Mucosa of rectum (tissue), 2 donors: Measurements from ENCODE around the gene RPS27L.

ENCODE experiments used
- H3K27ac ChIP-seq, 2 donors: one replicate each; pipeline ENCODE4 v1.7.0; 2013; ENCODE audit warnings: inconsistent platforms in 2 of 2, low read depth in 2 of 2, low read length in 2 of 2
- H3K27me3 ChIP-seq, 2 donors: one replicate each; pipeline ENCODE4 v1.7.0; 2013; ENCODE audit warnings: low read length in 2 of 2; ENCODE audit not compliant: control insufficient read depth in 2 of 2, insufficient read depth in 2 of 2
- H3K36me3 ChIP-seq, 2 donors: one replicate each; pipeline ENCODE4 v1.7.0; 2013; ENCODE audit warnings: low read length in 2 of 2; ENCODE audit not compliant: control insufficient read depth in 2 of 2, insufficient read depth in 2 of 2
- H3K4me1 ChIP-seq, 2 donors: one replicate each; pipeline ENCODE4 v1.7.0; 2013; ENCODE audit warnings: low read length in 2 of 2, mild to moderate bottlenecking in 1 of 2; ENCODE audit not compliant: control insufficient read depth in 2 of 2, insufficient read depth in 2 of 2
- H3K4me3 ChIP-seq, 2 donors: one replicate each; pipeline ENCODE4 v1.7.0; 2013; ENCODE audit warnings: low read length in 2 of 2
- H3K9ac ChIP-seq, 2 donors: one replicate each; pipeline ENCODE4 v1.7.0; 2013; ENCODE audit warnings: low read length in 2 of 2, low read depth in 1 of 2, mild to moderate bottlenecking in 1 of 2
- H3K9me3 ChIP-seq, 2 donors: one replicate each; pipeline ENCODE4 v1.7.0; 2013; ENCODE audit warnings: low read length in 2 of 2; ENCODE audit not compliant: control insufficient read depth in 2 of 2
- donor health status: healthy.
- donor health status: Normal muscosa, but diverticular disease.

Gene RPS27L

DNA sequence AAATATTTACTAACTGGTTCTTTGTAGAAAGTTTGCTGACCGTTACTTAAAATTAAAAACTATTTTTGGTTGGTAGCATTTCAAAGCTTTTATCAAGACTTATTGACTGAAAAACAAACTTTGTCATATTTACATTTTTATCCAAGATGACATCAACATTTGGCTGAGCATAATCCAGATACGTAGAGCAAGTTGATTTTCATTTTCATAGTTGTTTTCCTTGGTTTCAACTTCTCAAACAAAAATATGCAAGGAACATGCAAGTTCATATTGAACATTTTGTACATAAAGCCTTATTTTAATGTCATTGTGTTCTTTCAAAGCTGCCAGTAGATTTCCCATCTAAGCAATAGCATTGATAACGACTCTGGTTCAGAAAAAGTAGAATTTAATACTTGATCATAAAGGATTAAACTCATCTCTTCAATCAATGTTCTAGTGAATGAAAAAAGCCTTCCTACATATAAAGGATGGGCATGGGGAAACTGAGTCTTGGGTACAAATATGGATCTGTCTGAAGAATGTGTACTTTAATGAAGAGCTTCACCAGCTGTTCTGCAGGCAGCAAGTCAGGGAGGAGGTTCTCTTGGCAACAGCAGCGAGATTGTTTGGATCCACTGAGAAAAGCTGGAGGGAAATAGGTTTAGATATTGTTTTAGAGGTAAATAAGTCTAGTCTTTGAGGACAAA lies 37.7 kb upstream of the RPS27L start:
- Histone ChIP-seq H3K36me3 (no peaks in the 10 kb centered on the region), H3K4me1 (peaks cover 14 to 26% of the 10 kb centered on the region in 2 donors), H3K9me3 (no peaks in the 10 kb centered on the region), H3K27ac (peak overlapping the region; percentile 2 to 44), H3K27me3 (no peaks in the 10 kb centered on the region), H3K4me3 (no peak overlapping the region), H3K9ac (peak overlapping the region in 1 of 2 donors; percentile 26)

GRCh38 chr15:63194302-63194701 lies 37.0 kb upstream of the RPS27L start:
- no peaks in the 10 kb centered on the region for H3K36me3 ChIP-seq
- H3K4me3 ChIP-seq, result peak overlapping the region in 1 of 2 donors; percentile 51
- H3K27me3 ChIP-seq, result no peaks in the 10 kb centered on the region
- H3K9me3 ChIP-seq, result no peaks in the 10 kb centered on the region
- H3K9ac ChIP-seq, result no peak overlapping the region
- H3K27ac ChIP-seq, result peak overlapping the region; percentile 3 to 20
- peaks cover 17 to 28% of the 10 kb centered on the region in 2 donors for H3K4me1 ChIP-seq

DNA sequence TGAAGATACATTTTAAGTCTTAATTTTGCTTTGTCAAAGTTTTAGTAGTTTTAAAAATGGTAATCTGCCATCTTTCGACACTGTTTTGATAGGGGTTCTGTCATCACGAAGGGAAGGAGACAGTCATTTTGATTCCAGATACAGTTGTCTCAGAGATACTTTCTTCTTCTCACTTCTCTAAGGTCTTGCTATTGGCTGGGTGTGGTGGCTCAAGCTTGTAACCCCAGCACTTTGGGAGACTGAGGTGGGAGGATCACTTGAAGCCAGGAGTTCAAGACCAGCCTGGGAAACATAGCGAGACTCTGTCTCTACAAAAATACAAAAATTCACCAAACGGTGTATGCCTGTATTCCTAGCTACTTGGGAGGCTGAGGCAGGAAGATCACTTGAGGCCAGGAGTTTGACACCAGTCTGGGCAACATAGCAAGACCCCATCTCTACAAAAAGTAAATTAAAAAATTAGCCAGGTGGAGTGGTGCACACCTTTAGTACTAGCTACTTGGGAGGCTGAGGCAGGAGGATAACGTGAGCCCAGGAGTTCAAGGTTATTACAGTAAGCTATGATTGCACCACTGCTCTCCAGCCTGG lies 35.4 kb upstream of the RPS27L start:
- Histone ChIP-seq H3K4me3 (peak overlapping the region in 1 of 2 donors; percentile 20), H3K4me1 (peaks cover 20 to 29% of the 10 kb centered on the region in 2 donors)

GRCh38 chr15:63191895-63192618 lies 34.8 kb upstream of the RPS27L start:
- peak overlapping the region; percentile 26 to 67 for H3K27ac ChIP-seq
- H3K9ac ChIP-seq, result no peak overlapping the region
- H3K4me3 ChIP-seq, result peak overlapping the region in 1 of 2 donors; percentile 90

More for the DNA sequence above, 35.4 kb upstream of the RPS27L start:
- H3K27me3 ChIP-seq, result no peaks in the 10 kb centered on the region
- peak overlapping the region; percentile 26 to 67 for H3K27ac ChIP-seq
- no peaks in the 10 kb centered on the region for H3K9me3 ChIP-seq
- no peaks in the 10 kb centered on the region for H3K36me3 ChIP-seq
- no peak overlapping the region for H3K9ac ChIP-seq

GRCh38 chr15:63190769-63191649 lies 33.7 kb upstream of the RPS27L start:
- Histone ChIP-seq H3K4me1 (peaks cover 17 to 29% of the 10 kb centered on the region in 2 donors), H3K36me3 (no peaks in the 10 kb centered on the region), H3K9me3 (no peaks in the 10 kb centered on the region), H3K4me3 (peak overlapping the region; percentile 87 to 90), H3K27me3 (no peaks in the 10 kb centered on the region), H3K27ac (peak overlapping the region; percentile 78 to 84), H3K9ac (peak overlapping the region; percentile 78 to 92)

More at GRCh38 chr15:63191895-63192618, 34.8 kb upstream of the RPS27L start:
- peaks cover 17 to 29% of the 10 kb centered on the region in 2 donors for H3K4me1 ChIP-seq
- no peaks in the 10 kb centered on the region for H3K36me3 ChIP-seq
- no peaks in the 10 kb centered on the region for H3K9me3 ChIP-seq
- H3K27me3 ChIP-seq, result no peaks in the 10 kb centered on the region

GRCh38 chr15:63189941-63190768 lies 32.9 kb upstream of the RPS27L start:
- Histone ChIP-seq H3K9ac (peak overlapping the region; percentile 78 to 92), H3K9me3 (no peaks in the 10 kb centered on the region), H3K4me3 (peak overlapping the region; percentile 87 to 90), H3K27me3 (no peaks in the 10 kb centered on the region), H3K4me1 (peaks cover 13 to 20% of the 10 kb centered on the region in 2 donors), H3K27ac (peak overlapping the region; percentile 78 to 84), H3K36me3 (no peaks in the 10 kb centered on the region)

DNA sequence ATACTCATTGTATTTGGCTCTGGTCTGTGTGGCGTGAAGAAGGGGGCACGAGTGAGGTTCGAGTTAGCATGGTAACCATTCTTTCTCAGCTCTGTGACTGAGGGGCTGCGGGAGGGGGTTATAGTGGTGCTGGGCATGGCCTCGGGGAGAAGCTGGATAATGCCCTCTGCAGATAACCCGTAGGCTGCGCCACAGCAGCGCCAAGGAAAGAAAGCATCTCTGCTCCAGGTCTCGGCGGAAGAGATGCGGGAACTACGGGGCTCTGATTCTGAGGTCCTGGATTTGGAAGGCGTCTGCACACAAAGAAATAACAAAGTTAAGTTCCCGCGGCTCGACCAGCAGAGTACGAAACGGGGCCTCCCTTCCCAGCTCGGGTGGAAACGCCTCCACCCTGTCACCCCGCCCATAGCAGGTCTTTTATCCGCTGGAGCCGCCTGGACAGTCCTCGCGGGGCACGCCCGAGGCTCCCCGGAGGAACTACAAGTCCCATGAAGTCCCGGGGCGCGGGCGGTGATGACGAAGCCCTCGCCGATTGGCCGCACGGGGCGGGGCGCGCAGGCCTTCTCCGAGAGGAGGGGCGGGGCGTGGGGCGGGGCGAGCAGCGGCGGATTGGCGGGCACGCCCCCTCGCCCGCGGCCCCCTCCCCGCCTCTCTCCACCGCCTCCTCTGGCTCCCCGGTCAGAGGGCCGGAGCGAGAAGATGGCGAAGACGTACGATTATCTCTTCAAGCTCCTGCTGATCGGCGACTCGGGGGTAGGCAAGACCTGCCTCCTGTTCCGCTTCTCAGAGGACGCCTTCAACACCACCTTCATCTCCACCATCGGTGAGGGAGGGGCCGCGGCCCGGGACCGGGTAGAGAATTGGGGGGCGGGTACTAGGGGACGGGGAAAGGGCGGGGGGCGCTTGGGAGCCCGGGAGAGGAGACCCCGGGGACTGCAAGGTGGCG lies 31.9 kb upstream of the RPS27L start, which contains the start of gene RAB8B:
Gene RAB8B, plus strand, starts transcription at position 681 of the 946 bp plus-strand sequence. Its CDS starts 19 bp downstream, at position 700.
- peak within 1 kb of the TSS; percentile 78 to 84 for H3K27ac ChIP-seq
- H3K9me3 ChIP-seq, result no peaks in the 10 kb centered on the region
- no peaks in the 10 kb centered on the region for H3K36me3 ChIP-seq
- peak within 1 kb of the TSS; percentile 87 to 90 for H3K4me3 ChIP-seq
- H3K9ac ChIP-seq, result peak within 1 kb of the TSS; percentile 78 to 92
- no peaks in the 10 kb centered on the region for H3K27me3 ChIP-seq
- peaks cover 13 to 17% of the 10 kb centered on the region in 2 donors for H3K4me1 ChIP-seq

- Histone ChIP-seq H3K27ac (peak overlapping the region; percentile 1 to 58), H3K4me3 (peak overlapping the region; percentile 60 to 83), H3K9ac (peak overlapping the region; percentile 46 to 74), H3K9me3 (no peaks in the 10 kb centered on the region), H3K36me3 (no peaks in the 10 kb centered on the region), H3K4me1 (peaks cover 13 to 14% of the 10 kb centered on the region in 2 donors), H3K27me3 (no peaks in the 10 kb centered on the region)
Observed at GRCh38 chr15:63188247-63188925, 31.1 kb upstream of the RPS27L start.
